ENCODE measurements around the gene GRM5. TPM values are rescaled to one million over a fixed set of nuclear protein-coding genes. Genes with fewer than 3 reads are reported as not detected.
A peak's percentile ranks its signal among the peaks of the same experiment; 100 is the strongest.
"Not testable (repeated sequence)": the region's sequence is repeated elsewhere in the genome, so short reads cannot be mapped to it uniquely, and the experiment has no call there.

GRM5 gene
- not detected for total RNA-seq

DNA sequence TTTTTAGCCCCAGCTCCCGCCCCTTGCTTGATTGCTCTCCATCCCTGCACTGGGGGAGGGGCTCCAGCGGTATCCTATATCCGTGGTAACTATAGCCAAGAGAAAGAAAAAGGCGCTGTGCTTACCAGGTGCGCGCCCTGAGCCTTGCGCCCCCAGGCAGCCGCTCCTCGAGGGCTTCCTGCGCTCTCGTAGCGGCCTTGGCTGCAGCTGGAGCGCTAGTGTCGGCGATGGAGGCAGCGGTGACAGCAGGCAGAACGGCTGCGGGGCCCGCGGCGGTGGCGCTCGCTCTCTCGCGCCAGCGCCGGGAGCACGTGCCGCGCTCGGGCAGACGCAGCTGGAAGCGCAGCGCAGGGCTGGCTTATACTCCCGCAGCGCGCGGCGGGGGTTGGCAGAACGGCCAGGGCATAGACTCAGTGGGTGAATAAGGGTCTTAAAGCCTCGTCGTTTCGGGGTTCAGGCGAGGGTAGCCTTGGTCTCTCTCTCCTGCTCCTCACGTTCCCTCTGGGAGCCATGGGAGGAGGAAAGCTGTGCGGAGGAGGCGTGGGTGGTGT, at the start of gene GRM5:
Gene GRM5 (minus strand): TSS at position 332 of the 551 bp plus-strand sequence. CDS start 18,110 bp downstream, outside the sequence.
- H3K4me3 ChIP-seq; intact Hi-C loops (cut with DNase I); DNase-seq (ENCODE audit: extremely low spot score in 2 of 2); H3K36me3 ChIP-seq; H3K9me3 ChIP-seq; H3K4me1 ChIP-seq; H3K27ac ChIP-seq; H3K27me3 ChIP-seq: not testable (repeated sequence)

GRCh38 chr11:89097956-89098355, 32.2 kb upstream of the GRM5 start:
- H3K27ac ChIP-seq; H3K36me3 ChIP-seq; H3K4me3 ChIP-seq; intact Hi-C loops (cut with DNase I); H3K27me3 ChIP-seq; H3K4me1 ChIP-seq; H3K9me3 ChIP-seq; DNase-seq (ENCODE audit: extremely low spot score in 2 of 2): not testable (repeated sequence)
- peak in 1 of 3 experiments; percentile 50 for TF ChIP-seq CTCF (IDR thresholded peaks at IDR 0.05)

DNA sequence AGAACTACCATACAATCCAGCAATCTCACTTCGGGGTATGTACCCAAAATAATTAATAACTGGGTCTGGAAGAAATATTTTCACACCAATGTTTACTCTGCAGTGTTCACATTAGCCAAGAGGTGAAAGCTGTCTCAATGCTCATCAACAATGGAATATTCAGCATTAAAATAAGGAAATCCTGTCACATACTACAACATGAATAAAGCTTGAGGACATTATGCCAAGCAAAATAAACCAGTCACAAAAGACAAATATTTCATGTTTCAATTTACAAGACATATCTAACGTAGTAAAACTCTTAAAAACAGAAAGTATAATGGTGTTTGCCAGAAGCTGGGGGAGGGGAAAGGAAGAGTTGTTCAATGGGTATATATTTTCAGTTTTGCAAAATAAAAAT, 28.0 kb upstream of the GRM5 start:
- DNase-seq (ENCODE audit: extremely low spot score in 2 of 2); H3K4me3 ChIP-seq; H3K36me3 ChIP-seq; intact Hi-C loops (cut with DNase I); H3K27ac ChIP-seq; H3K27me3 ChIP-seq; H3K4me1 ChIP-seq; H3K9me3 ChIP-seq: not testable (repeated sequence)

DNA sequence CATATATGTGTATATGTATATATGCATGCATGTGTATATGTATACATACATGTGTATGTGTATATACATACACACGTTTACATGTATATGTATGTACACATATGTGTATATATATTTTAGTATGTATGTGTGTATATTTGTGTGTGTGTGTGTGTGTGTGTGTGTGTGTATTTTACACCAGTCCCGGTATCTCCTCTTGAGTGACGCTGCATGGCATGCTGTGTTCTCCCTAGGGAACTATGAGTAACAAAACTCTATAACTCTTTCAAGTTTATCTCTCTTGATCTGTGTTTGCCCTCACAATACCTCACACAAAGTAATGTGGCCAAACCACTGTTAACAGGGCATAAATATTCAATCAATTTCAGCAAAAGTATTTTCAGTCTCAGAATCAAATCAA, 19.2 kb upstream of the GRM5 start:
- H3K4me1 ChIP-seq; H3K27ac ChIP-seq; H3K27me3 ChIP-seq; intact Hi-C loops (cut with DNase I); H3K9me3 ChIP-seq; DNase-seq (ENCODE audit: extremely low spot score in 2 of 2); H3K36me3 ChIP-seq; H3K4me3 ChIP-seq: not testable (repeated sequence)

DNA sequence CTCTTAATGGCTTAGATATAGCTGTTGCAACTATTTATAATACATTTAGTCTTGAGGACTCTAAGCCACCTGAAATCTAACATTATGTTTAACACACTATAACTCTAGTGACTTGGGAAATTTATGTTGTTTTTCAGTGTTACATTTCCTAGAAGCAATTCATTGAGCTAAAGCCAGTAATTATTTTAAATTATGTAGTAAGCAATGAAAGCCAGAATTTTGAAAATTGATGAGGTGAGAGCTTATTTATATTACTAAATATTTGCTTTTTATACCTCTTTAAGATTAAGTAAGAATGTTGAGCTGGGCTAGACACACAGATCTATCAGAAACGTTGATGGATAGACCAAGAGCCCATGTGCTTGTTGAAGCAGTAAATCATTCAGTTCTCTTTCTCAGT, 5.1 kb upstream of the GRM5 start:
- intact Hi-C loops (cut with DNase I); H3K4me1 ChIP-seq; H3K36me3 ChIP-seq; H3K27me3 ChIP-seq; H3K27ac ChIP-seq; H3K4me3 ChIP-seq; DNase-seq (ENCODE audit: extremely low spot score in 2 of 2); H3K9me3 ChIP-seq: not testable (repeated sequence)

- DNase-seq (ENCODE audit: extremely low spot score in 2 of 2) = no peak
- intact Hi-C loops (cut with DNase I) = no loop called here
Measured at GRCh38 chr11:89067264-89067663, 1.5 kb upstream of the GRM5 start.

GRCh38 chr11:89065066-89065465, 716 bp downstream of the GRM5 start:
- Histone ChIP-seq H3K27ac (no peak overlapping the region), H3K27me3 (no peaks in the 10 kb centered on the region), H3K4me3 (no peak overlapping the region), H3K4me1 (no peaks in the 10 kb centered on the region), H3K9me3 (no peaks in the 10 kb centered on the region), H3K36me3 (no peaks in the 10 kb centered on the region)
- no peak for DNase-seq (ENCODE audit: extremely low spot score in 2 of 2)
- TF ChIP-seq POLR2A (IDR thresholded peaks at IDR 0.05) (no peak), POLR2AphosphoS5 (IDR thresholded peaks at IDR 0.05; ENCODE audit: insufficient read depth in 1 of 2, low read depth in 1 of 2) (no peak), CTCF (IDR thresholded peaks at IDR 0.05) (no peak)
- intact Hi-C loops (cut with DNase I) = no loop called here

More at GRCh38 chr11:89067264-89067663, 1.5 kb upstream of the GRM5 start:
- TF ChIP-seq CTCF (IDR thresholded peaks at IDR 0.05) = no peak
- no peak for TF ChIP-seq POLR2AphosphoS5 (IDR thresholded peaks at IDR 0.05; ENCODE audit: insufficient read depth in 1 of 2, low read depth in 1 of 2)
- TF ChIP-seq POLR2A (IDR thresholded peaks at IDR 0.05) = no peak
- H3K4me1 ChIP-seq = no peaks in the 10 kb centered on the region
- H3K27ac ChIP-seq = no peak overlapping the region
- H3K27me3 ChIP-seq = no peaks in the 10 kb centered on the region
- H3K9me3 ChIP-seq = no peaks in the 10 kb centered on the region
- no peak overlapping the region for H3K4me3 ChIP-seq
- no peaks in the 10 kb centered on the region for H3K36me3 ChIP-seq

DNA sequence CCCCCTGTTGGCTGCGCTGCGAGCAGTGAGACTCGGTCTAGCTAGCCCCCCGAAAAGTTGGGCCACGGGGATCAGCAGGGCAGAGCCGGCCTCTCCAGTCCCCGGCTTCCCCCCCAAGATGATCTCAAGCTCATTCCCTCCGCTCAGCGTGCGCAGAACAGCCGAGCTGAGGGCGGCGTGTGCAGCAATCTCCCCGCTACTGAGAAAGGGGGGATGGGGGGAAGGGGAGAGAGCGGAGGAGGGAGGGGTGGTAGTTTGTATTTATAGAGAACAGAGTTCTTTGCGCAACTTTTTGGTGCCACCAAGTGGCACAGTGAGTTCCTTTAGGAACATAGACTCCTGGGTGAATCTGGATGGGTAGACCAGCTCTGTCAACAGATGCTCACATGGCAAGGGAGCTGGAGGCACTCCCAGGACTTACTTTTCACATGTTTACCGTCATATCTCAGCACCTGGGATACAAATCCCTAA, 2.3 kb downstream of the GRM5 start:
- H3K4me1 ChIP-seq; H3K9me3 ChIP-seq; DNase-seq (ENCODE audit: extremely low spot score in 2 of 2); intact Hi-C loops (cut with DNase I); H3K4me3 ChIP-seq; H3K27ac ChIP-seq; H3K27me3 ChIP-seq; H3K36me3 ChIP-seq: not testable (repeated sequence)

DNA sequence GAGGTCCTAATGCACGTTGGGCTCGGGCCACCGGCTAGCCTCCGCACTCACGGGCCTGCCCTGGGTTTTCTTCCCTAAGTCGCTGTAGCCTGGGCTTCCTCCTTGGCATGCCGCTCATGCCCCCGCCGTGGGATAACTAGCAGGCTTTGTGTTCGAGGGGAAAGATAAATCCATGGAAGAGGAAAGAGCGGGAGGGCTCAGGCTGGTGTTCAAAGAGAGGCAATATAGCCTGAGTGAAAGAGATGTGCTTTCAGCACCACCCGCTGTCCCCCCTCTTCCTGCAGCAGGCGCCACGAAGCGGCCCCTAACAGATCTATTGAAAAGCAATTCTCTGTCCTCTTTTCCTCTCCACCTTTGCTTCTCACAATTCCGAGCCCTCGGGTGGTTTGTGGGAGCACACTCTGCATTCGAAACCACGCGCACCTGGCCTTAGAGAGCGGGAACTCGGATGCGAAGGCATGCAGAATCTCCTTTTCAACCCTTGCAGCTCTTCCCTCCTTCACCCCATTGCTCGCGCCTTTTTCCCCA, 2.9 kb downstream of the GRM5 start:
- H3K27ac ChIP-seq; intact Hi-C loops (cut with DNase I); H3K27me3 ChIP-seq; H3K4me1 ChIP-seq; H3K4me3 ChIP-seq; H3K36me3 ChIP-seq; H3K9me3 ChIP-seq; DNase-seq (ENCODE audit: extremely low spot score in 2 of 2): not testable (repeated sequence)

DNA sequence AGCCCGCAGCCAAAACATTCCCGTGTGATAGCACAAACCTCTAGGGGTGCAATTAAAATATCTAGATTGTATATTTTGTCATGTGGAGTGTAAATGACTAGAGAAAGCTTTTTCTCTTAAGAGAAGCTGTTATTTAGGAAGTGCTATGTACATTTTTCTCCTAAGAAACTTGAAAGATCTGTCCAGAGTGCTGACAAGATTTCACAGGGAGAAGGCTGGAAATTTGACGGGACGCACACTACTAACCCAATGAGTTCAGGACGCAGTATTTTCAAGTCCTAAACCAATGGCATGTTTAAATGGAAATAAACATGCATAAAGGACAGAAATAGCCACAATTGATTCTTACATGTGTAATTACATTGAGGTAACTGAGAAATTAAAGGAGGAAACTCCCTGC, 3.9 kb downstream of the GRM5 start:
- H3K4me1 ChIP-seq; H3K9me3 ChIP-seq; H3K27me3 ChIP-seq; H3K36me3 ChIP-seq; H3K4me3 ChIP-seq; H3K27ac ChIP-seq; intact Hi-C loops (cut with DNase I); DNase-seq (ENCODE audit: extremely low spot score in 2 of 2): not testable (repeated sequence)

Measured in vagina (tissue), 2 donors.